Astrocyte (in vitro differentiated cells and primary cell): ENCODE measurements around the gene RFESD. TPM values are rescaled to one million over a fixed set of nuclear protein-coding genes. Genes with fewer than 3 reads are reported as not detected.

Source experiments
- DNase-seq: peaks from one replicate; pipeline ENCODE4 v3.0.0-alpha.2; 2010; ENCODE audit warnings: low read depth
- FAIRE-seq: peaks from 2 replicates; lab custom pipeline; 2011; peaks lifted over from hg19 to GRCh38; lab: Jason Lieb, UNC
- H2AFZ ChIP-seq: 2 replicates; pipeline ENCODE4 v1.6.0; 2012; ENCODE audit warnings: low read depth, low read length, inconsistent platforms
- H3K27ac ChIP-seq: 2 replicates; pipeline ENCODE4 v1.5.1; 2011; ENCODE audit warnings: low read depth, low read length, inconsistent platforms
- H3K27me3 ChIP-seq: 2 replicates; pipeline ENCODE4 v1.6.0; 2011; ENCODE audit warnings: low read length, inconsistent platforms; ENCODE audit not compliant: insufficient read depth
- H3K36me3 ChIP-seq: 2 replicates; pipeline ENCODE4 v1.5.1; 2011; ENCODE audit warnings: low read length, inconsistent platforms; ENCODE audit not compliant: insufficient read depth
- H3K4me1 ChIP-seq: 2 replicates; pipeline ENCODE4 v1.5.1; 2011; ENCODE audit warnings: low read length, inconsistent platforms; ENCODE audit not compliant: insufficient read depth
- H3K4me2 ChIP-seq: 2 replicates; pipeline ENCODE4 v1.6.0; 2012; ENCODE audit warnings: low read length, inconsistent platforms
- H3K4me3 ChIP-seq: 2 replicates; pipeline ENCODE4 v1.5.1; 2011; ENCODE audit warnings: low read depth, mild to moderate bottlenecking, low read length, inconsistent platforms; ENCODE audit not compliant: insufficient read depth
- H3K79me2 ChIP-seq: 2 replicates; pipeline ENCODE4 v1.6.0; 2012; ENCODE audit warnings: mild to moderate bottlenecking, low read length, inconsistent platforms; ENCODE audit not compliant: insufficient read depth
- H3K9ac ChIP-seq: 2 replicates; pipeline ENCODE4 v1.6.0; 2012; ENCODE audit warnings: mild to moderate bottlenecking, low read length, inconsistent platforms
- H3K9me3 ChIP-seq: 2 replicates; pipeline ENCODE4 v1.5.1; 2012; ENCODE audit warnings: low read depth, mild to moderate bottlenecking, low read length, inconsistent platforms; ENCODE audit not compliant: insufficient read depth
- H4K20me1 ChIP-seq: 2 replicates; pipeline ENCODE4 v1.6.0; 2012; ENCODE audit warnings: low read length, inconsistent platforms; ENCODE audit not compliant: insufficient read depth
- H3K27ac Mint-ChIP-seq: one replicate; pipeline ENCODE4 v1.8.0; 2021; ENCODE audit warnings: mild to moderate bottlenecking, mixed read lengths; ENCODE audit not compliant: unreplicated experiment
- H3K27me3 Mint-ChIP-seq: one replicate; pipeline ENCODE4 v1.8.0; 2021; ENCODE audit warnings: low read depth, mixed read lengths; ENCODE audit not compliant: unreplicated experiment
- H3K36me3 Mint-ChIP-seq: one replicate; pipeline ENCODE4 v1.8.0; 2021; ENCODE audit warnings: low read depth, mixed read lengths; ENCODE audit not compliant: unreplicated experiment
- H3K4me1 Mint-ChIP-seq: one replicate; pipeline ENCODE4 v1.8.0; 2021; ENCODE audit warnings: low read depth, mixed read lengths; ENCODE audit not compliant: unreplicated experiment
- H3K4me3 Mint-ChIP-seq: one replicate; pipeline ENCODE4 v1.8.0; 2021; ENCODE audit warnings: mild to moderate bottlenecking, moderate library complexity, mixed read lengths; ENCODE audit not compliant: unreplicated experiment
- H3K9me3 Mint-ChIP-seq: one replicate; pipeline ENCODE4 v1.8.0; 2021; ENCODE audit warnings: mild to moderate bottlenecking, mixed read lengths; ENCODE audit not compliant: unreplicated experiment
- CTCF ChIP-seq: IDR thresholded peaks from 2 replicates; pipeline ENCODE4 v1.5.1; 2011; ENCODE audit warnings: low read depth, mild to moderate bottlenecking, inconsistent platforms, low read length, moderate library complexity; ENCODE audit not compliant: insufficient read depth
- EZH2 ChIP-seq: IDR thresholded peaks from 2 replicates; pipeline ENCODE4 v1.6.1; 2012; ENCODE audit warnings: mild to moderate bottlenecking, low read length, inconsistent platforms; ENCODE audit not compliant: insufficient read depth
- total RNA-seq: library from RNA; stranded (reverse); gene quantifications from 2 replicates; pipeline ENCODE4 v1.2.1, GENCODE V29; 2021

The RFESD gene
- total RNA-seq, 1 donor from 2014 or later, result 2.2 TPM

GRCh38 chr5:95669985-95670384 is 23.4 kb downstream of the RFESD start:
- Mint-ChIP-seq H3K36me3 (no peaks in the 10 kb centered on the region), H3K27ac (no peak overlapping the region), H3K9me3 (no peaks in the 10 kb centered on the region), H3K4me1 (peaks cover 17% of the 10 kb centered on the region), H3K27me3 (no peaks in the 10 kb centered on the region), H3K4me3 (no peak overlapping the region)
- H3K36me3 ChIP-seq, result no peaks in the 10 kb centered on the region
- no peak overlapping the region for H3K4me3 ChIP-seq
- peak overlapping the region; percentile 4 for H3K9ac ChIP-seq
- no peaks in the 10 kb centered on the region for H3K9me3 ChIP-seq
- no peaks in the 10 kb centered on the region for H3K79me2 ChIP-seq
- no peak for DNase-seq
- no peak overlapping the region for H2AFZ ChIP-seq
- H4K20me1 ChIP-seq, result no peaks in the 10 kb centered on the region
- H3K27ac ChIP-seq, result peak overlapping the region; percentile 69
- H3K4me1 ChIP-seq, result peaks cover 25% of the 10 kb centered on the region
- peak overlapping the region; percentile 47 for H3K4me2 ChIP-seq
- H3K27me3 ChIP-seq, result no peaks in the 10 kb centered on the region
- FAIRE-seq, result no peak
- TF ChIP-seq EZH2 (no peak), CTCF (no peak)

GRCh38 chr5:95670568-95670967 is 24.0 kb downstream of the RFESD start:
- Mint-ChIP-seq H3K9me3 (no peaks in the 10 kb centered on the region), H3K4me1 (peaks cover 17% of the 10 kb centered on the region), H3K27ac (no peak overlapping the region), H3K4me3 (no peak overlapping the region), H3K36me3 (no peaks in the 10 kb centered on the region), H3K27me3 (no peaks in the 10 kb centered on the region)
- H3K9me3 ChIP-seq, result no peaks in the 10 kb centered on the region
- peaks cover 25% of the 10 kb centered on the region for H3K4me1 ChIP-seq
- H3K4me3 ChIP-seq, result no peak overlapping the region
- H3K27ac ChIP-seq, result no peak overlapping the region
- H3K9ac ChIP-seq, result no peak overlapping the region
- no peaks in the 10 kb centered on the region for H3K79me2 ChIP-seq
- H3K27me3 ChIP-seq, result no peaks in the 10 kb centered on the region
- DNase-seq, result peak; percentile 24
- TF ChIP-seq CTCF (no peak), EZH2 (no peak)
- FAIRE-seq, result no peak
- no peaks in the 10 kb centered on the region for H3K36me3 ChIP-seq
- no peaks in the 10 kb centered on the region for H4K20me1 ChIP-seq
- no peak overlapping the region for H3K4me2 ChIP-seq
- no peak overlapping the region for H2AFZ ChIP-seq

GRCh38 chr5:95671826-95672225 is 25.2 kb downstream of the RFESD start:
- no peaks in the 10 kb centered on the region for H3K36me3 ChIP-seq
- Mint-ChIP-seq H3K4me3 (no peak overlapping the region), H3K27ac (no peak overlapping the region), H3K27me3 (no peaks in the 10 kb centered on the region), H3K9me3 (no peaks in the 10 kb centered on the region), H3K36me3 (no peaks in the 10 kb centered on the region), H3K4me1 (peaks cover 17% of the 10 kb centered on the region)
- H3K79me2 ChIP-seq, result no peaks in the 10 kb centered on the region
- H3K9me3 ChIP-seq, result no peaks in the 10 kb centered on the region
- no peak overlapping the region for H3K9ac ChIP-seq
- no peak for DNase-seq
- H4K20me1 ChIP-seq, result no peaks in the 10 kb centered on the region
- peaks cover 25% of the 10 kb centered on the region for H3K4me1 ChIP-seq
- no peaks in the 10 kb centered on the region for H3K27me3 ChIP-seq
- no peak overlapping the region for H3K4me3 ChIP-seq
- no peak overlapping the region for H3K27ac ChIP-seq
- no peak for FAIRE-seq
- TF ChIP-seq CTCF (no peak), EZH2 (no peak)
- no peak overlapping the region for H3K4me2 ChIP-seq
- no peak overlapping the region for H2AFZ ChIP-seq
